NCI-H510A (cell line): ENCODE data around the gene ZNF407.
"Not testable (repeated sequence)": the region's sequence is repeated elsewhere in the genome, so short reads cannot be mapped to it uniquely, and the experiment has no call there.

Experiments used
- DNase-seq: peaks from one replicate; lab custom pipeline; 2025; lab: John Stamatoyannopoulos, UW

ZNF407 gene

DNA sequence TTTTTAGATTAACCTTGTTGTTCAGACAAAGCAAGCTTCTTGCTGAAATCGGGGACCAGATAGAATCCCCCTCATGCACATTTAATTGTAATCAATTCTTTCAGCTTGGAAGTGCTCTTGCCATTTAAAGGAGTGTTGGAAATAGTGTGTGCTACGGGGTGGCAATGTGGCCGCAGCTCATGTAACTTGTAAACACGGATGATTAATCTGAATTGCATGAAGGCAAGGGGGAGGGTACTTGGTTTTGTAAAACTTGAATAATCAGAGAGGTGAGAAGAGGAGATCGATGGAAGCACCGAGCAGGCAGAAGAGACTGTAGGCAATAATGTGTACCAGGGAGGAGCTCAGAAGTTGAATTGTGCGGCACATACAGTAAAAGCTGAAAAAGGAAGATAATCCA is 337.8 kb downstream of the ZNF407 start:
- no peak for DNase-seq

DNA sequence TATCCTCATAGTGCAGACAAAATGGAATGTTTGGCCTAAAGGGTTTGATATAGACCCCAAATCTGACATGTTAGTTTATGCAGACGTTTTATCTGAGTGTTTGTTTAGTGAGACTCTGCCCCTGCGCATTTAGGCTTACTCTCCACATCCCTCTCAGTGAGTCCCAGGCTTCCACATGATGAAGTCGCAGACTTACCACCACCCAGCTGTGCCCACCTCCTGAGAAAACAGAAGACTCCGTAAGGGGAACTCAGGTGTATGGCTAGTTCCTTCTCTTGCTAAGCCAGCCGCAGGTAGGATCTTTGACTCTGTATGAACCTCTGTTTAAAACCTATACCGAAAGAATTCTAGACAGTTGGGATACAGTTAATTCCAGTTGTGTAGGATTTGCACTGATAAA is 338.7 kb downstream of the ZNF407 start:
- no peak for DNase-seq

DNA sequence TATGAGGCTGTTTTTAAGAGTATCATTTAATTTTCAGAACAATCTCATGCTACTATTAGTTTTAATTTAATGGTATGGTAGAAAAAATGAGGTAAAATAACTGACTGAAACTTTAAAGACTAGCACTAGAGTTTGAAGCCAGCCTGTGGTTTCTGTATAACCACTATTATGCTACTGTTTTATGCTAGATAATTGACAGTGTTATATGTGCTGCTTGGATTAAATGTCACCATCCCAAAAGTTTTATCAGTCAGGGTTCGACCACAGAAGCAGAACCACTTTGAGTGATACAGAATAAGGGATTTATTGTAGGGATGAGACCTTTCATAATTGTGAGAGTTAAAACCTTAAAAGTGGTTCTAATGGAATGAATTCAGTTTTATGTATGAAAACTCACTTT is 339.6 kb downstream of the ZNF407 start:
- no peak for DNase-seq

DNA sequence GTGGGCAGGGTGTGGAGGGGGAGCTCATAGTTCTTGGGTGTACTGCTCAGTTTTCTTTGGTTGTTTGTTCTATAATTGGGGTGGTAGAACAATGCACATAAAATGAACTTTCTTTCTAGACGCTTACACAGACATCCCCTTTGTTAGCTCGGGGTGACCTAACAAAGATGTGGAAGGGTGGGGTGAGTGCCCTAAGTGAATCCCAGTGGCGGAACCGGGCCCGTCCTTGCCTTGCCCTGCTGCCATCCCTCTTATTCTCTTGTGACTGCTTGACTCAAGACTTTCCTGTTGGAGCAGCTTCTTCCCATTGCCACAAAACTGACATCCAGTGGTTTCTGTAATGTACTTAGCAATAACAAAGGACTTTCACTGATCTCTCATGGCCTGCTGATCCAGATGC is 343.2 kb downstream of the ZNF407 start:
- DNase-seq: no peak

DNA sequence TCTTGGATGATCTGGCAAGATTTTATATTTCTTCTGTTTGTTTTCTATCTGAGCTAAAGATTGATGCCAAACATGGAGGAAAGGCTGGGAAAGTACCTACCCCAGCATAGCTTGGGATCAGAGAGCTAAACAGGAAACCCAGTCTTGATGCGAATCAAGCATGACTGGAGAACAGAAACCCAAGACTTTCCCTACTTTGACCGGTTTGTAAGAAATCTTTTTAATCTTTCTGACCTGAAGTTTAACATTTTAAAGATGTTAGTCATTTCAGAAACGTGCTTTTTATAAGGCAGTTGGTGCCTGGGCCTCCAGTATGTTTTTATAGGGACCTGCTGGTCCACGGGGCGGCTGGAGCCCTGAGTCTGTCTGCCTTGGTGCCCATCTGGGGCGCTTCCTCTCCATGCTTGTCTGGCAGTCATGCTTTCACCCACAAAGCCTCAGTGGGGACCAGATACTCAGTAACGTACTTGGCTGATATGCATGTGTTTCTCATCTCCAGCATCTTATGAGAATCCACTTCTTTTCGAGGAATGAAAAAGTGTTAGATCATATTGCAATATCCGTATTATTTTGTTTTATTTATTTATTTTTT is 344.7 kb downstream of the ZNF407 start:
- DNase-seq: no peak

DNA sequence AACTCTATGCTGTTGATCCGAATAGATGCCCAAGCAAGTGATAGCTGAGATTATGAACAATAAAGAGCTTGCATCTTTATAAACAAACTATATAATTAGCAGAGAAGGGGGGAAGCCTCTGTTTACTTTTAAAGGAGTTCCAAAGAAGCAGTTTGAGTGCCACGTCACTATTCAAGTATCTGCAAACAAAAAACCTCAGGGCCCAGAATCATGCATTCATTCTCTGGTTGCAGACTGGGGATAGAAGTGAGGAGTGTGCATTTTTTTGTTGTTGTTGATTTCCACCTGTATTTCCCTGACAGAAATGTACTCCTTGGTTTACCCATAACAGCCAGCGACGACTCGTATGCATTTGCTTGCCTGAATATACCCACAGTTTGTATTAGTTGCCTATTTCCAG is 347.0 kb downstream of the ZNF407 start:
- peak; percentile 50 for DNase-seq

DNA sequence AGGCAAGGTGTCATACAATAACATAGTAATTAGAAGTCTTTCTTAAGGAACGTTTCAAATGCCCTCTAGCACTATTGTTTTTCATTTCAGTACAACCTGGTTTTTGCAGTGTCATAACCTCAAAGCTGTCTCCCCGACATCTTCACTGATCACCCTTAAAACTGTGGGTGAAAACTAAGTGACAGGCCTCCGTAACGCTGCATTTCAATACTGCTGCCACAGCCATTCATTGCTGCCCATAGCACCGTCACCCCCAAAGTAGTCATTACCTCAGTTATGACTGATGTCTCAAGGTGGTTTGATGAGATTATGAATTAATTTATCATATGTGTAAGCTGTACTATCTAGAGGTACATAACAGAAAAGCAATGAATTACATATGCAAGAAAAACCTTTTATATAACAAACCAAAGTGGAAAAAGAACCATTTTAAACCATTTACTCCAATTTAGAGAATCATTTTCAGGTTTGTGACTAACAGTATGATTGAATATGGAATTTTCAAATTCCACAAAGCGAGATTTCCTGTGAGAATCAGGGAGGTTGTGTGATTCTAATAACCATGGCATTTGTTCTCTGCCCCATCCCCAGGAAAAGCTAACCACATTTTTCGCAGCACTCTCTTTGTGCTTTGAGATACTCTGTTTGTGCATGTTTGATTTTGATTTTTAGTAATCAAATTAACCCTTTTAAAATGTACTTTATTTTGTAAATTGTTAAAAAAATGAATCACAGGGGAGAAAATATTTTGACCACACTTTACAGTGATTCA is 348.3 kb downstream of the ZNF407 start:
- no peak for DNase-seq

DNA sequence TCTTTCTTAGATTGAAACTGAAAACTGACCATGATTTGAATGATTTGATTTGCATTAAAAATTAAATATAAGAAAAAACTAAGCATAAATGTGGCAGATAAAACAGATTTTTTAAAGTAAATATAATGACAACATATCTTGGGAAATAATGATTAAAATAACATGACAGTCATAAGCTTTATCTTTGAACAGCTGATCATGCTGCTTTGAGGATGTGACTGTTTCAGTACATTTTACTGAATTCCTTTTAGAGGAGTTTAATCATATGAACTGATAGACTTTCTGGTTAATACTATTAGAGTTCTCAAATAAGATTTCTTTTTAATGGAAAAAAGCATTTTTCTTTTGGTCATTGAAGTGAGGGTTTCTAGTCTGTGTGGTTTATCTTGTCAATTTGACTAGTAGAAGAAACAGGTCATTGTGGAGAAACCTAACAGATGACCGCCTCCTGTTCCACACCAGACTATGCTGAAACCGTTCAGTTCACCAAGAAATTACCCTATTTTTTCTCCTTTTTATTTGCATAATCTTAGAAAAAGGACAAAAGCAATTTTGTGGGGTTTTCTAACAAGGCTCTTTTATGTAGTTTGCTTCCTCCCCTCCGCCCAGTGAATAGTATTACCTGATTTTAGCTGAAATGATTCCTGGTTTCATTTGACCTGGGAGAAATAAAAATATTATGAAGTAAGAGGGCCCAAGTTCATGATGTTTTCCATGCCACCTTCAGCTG is 349.1 kb downstream of the ZNF407 start:
- no peak for DNase-seq

DNA sequence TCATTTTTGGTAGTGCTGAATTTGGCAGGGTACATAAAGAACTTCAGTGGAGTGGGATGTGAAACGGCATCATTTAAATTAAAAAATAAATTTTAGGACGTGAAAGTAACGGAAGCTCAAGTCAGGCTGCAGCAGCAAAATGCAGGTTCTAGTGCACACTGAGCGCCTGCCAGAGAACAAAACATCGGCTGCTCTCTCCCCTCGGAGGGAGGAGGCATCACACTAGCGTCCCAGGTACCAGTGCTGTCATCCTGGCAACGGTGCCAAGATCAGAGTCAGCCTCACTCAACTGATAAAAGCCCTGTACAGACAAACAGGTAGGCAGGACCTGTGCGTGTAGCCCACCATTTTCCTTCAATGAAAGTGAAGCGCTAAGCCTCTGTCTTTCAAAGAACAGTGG is 349.7 kb downstream of the ZNF407 start:
- DNase-seq: no peak

DNA sequence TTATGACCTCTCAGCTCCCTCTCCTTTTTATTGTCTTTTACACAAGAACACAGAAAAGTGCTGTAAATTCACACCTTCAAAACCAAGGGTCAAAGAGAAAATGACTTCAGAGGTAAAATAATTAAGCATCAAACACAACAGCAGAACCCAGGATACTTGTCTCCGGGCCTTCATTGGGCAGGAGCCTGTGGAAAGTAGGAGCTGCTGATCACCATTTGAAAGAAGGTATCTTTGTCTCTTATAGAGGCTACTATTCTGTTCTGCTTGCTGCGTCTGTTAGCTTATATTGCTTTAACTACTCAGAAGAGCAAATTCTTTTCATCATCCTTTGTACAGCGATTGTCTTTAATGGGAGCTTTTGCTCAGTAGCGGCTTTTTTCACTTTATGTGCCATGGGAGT is 350.2 kb downstream of the ZNF407 start:
- no peak for DNase-seq

DNA sequence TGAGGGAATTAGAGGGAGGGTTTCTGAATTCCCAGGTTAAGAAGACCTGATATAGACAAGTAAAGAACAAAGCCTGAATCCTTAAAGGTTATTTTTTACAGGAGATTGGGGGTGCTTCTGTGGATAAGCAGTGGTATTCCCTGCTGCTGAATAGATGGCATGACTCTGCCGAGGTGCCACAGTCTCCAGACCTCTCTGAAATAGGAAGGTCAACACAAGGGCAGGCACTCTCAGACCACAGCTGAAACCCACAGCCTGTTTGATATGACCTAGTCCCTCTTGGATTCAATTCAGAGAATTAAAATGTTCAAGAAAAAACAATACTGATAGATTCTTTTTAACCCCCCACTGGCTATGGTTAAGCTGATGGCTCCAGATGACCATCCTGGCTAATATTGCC is 351.9 kb downstream of the ZNF407 start:
- no peak for DNase-seq

DNA sequence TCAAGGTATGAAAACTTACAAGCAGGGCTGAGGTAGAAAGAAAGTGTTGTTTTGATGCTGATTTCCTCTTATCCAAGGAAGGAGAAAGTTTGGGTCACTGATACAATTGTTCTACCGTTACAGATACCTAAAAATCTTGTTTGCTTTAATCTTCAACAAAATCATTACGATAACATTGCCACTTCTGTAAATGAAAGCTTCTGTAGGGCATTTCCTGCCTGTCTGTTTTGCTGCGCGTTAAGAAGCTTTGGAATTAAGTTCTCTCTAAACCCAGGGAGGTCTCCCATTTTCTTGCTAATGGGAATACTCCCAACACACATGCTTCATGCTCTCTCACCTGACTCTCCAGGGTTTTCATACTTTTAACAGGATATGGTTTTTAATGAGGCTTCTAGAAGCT is 352.8 kb downstream of the ZNF407 start:
- DNase-seq: no peak

DNA sequence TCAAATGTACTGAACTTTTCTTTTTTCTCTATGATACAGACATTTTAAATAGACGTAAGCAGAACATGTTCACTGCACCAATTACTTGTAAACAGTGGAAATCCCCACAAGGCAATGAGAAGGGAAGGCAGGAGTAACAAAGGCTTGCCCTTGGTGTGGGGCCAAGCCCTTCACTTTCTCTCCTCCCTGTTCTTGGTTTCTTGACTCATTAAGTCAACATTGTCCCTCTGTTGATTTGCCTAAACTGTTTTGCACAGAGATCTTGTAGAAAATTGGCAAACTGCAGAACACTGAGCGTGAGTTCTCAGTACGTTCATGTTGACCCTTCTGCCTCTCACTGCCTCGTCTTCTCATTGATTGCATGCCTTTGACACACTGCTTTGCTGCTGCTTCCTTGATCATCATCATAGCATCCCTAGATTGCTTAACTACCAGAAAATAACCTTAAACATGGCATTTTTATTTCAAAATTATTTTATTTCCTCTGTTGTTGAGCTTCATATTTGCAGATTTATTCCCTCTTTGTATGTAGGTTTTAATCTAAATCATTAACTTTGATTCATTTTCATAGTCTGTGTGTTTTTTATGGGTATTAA is 353.6 kb downstream of the ZNF407 start:
- DNase-seq: no peak

DNA sequence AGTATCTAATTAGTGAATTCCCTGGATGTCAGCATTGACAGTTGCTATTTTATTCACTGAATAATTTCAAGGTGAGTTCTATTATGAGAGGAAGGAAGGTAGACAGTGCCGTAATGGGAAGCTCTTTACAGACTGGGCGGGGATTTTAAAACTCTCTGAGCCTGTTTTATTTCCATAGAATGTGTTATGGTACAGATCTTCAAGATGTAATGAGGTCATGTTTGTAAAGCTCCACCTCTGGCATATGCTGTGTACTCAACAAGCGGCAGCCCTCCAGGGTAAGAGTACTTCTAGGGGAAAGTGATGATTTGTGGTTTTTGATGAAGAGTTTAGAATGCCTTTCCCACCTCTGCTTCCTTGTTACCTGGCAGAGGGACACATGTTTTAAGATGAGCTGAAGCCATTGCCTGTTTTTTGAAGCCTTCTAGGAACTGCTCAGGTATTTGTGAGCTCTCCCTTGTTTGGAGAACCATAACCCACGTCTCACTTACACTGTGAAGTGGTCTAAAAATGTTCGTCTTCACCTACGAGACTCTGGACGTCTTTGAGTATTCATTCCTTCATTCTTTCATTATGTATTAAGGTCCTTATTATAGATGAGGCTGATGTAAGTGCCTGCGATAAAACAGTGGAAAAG is 360.0 kb downstream of the ZNF407 start:
- peak; percentile 75 for DNase-seq

DNA sequence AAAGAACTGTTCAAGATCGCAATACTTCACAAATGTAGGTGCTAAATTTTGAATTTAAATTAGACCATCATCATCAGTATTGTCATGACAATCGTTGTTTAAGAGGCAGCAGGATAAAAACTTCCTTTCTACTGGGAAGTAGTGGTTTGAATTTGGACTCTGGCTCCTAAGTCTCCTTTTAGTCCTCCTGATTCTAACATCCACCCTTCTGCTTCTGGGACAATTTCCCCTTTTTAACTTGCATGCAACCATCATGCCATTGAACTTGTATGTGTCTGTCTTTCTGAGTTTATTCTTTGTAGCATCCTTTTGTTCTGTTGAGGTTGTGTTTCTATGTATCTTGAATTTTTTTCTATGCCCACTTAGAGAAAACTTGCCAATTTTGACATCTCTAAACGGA is 361.5 kb downstream of the ZNF407 start:
- no peak for DNase-seq

DNA sequence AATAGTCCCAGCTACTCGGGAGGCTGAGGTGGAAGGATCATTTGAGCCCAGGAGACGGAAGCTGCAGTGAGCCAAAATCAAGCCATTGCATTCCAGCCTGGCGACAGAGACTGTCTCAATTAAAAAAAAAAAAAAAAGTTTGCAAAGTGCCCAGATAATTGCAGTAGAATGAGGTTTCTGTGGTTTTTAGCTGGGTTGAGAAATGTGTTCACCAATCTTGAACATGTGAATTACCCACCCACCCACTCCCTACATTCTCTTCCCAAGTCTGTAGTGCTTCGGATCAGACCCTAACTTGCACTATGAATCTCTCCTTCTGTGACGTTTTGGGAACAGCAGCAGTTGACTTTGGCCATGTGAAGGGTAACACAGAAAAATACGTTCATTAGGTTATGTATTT is 363.9 kb downstream of the ZNF407 start:
- DNase-seq: no peak

DNA sequence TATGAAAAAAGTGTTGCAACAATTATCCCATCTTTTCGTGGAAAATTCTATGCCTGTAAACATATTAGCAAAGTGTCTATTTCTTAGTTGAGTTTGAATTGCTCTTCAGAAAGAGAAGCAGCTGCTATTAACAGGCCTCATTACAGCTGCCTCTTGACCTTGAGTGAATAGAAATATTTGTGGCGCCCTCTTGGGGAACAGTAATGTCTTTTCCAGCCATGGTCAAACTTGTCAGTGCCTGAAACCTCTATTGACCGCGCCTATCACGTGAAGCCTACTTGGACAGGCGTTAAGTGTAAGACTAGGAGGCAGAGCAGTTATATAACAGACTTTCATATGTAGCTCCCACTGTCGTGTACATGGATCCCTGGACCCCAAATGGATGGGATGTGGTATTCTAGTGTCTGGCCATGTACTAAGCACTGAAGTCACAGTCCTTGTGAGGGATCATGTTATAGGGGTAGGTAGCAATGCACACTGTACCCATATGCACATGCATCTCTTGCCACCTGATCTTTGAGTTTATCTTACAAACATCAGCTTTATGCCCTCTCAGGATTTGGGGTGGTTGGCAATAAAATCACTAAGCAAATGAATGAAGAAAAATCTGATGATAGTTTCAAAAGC is 366.3 kb downstream of the ZNF407 start:
- peak; percentile 92 for DNase-seq

DNA sequence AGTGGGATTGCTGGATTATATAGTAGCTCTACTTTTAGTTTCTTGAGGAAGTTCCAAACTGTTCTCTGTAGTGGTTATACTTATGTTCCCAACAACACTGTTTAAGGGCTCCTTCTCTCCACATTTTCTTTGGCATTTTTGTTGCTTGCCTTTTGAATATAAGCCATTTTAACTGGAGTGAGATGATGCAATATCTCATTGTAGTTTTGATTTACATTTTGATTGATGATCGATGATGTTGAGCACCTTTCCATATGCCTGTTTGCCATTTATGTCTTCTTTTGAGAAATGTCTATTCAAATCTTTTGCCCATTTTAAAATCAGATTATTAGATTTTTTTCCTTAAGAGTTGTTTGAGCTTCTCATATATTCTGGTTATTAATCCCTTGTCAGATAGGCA is 368.0 kb downstream of the ZNF407 start:
- DNase-seq: no peak

DNA sequence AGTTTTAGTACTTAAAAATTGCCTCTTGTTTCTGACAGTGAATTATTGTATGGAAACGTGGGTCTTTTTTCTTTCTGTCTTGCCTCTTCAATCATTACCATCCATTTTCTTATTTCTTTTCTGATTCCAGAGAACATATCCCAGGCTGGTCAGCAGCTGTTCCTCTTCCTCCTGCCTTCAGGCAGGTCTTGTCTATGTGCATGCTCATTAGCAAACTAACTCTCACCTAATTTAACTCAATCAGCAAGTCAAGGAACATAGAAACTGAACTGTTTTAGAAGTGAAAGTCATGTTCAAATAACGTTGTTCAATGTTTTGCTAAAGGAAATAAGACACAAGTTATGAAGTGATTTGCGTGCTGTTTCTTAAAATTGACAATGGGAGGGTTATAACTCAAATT is 369.8 kb downstream of the ZNF407 start:
- DNase-seq: no peak

DNA sequence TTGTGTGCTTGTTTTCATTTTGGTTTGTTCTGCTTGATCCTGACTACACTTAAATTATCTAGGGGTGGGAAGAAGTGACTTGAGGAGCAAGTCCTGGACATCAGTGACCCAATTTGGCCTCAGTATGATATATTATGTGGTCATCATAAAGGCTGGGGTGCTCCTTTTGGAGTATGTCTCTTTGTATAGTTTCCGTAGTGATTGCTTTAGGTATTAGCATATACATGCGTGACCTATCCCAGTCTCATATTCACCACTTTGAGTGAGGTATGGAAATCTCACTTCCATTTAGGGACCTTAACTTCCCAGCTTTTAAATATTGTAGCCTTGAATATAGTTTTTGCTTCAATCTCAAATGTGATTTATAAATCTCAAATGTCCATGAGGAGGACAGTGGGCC is 370.3 kb downstream of the ZNF407 start:
- DNase-seq: no peak

DNA sequence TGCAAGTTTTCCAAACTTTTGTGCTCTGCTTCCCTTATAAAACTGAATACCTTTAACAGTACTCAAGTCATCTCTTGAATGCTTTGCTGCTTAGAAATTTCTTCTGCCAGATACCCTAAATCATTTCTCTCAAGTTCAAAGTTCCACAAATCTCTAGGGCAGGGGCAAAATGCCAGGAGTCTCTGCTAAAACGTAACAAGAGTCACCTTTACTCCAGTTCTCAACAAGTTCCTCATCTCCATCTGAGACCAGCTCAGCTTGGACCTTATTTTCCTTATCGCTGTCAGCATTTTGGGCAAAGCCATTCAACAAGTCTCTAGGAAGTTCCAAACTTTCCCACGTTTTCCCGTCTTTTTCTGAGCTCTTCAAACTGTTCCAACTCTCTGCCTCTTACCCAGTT is 373.7 kb downstream of the ZNF407 start:
- not testable (repeated sequence) for DNase-seq

DNA sequence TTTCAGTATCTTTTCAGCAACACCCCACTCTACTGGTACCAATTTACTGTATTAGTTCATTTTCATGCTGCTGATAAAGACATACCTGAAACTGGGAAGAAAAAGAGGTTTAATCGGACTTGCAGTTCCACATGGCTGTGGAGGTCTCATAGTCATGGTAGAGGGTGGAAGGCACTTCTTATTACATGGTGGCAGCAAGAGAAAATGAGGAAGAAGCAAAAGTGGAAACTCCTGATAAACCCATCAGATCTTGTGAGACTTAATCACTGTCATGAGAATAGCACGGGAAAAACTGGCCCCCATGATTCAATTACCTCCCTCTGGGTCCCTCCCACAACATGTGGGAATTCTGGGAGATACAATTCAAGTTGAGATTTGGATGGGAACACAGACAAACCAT is 374.1 kb downstream of the ZNF407 start:
- DNase-seq: not testable (repeated sequence)
